Spinal cord (tissue), 10 donors: Measurements from ENCODE around the gene RHBG. TPM values are rescaled to one million over a fixed set of nuclear protein-coding genes. Genes with fewer than 3 reads are reported as not detected.
"Not testable (repeated sequence)": the region's sequence is repeated elsewhere in the genome, so short reads cannot be mapped to it uniquely, and the experiment has no call there.

Experiments
- DNase-seq, 6 donors: peaks; one replicate each; pipeline versions ENCODE4 v3.0.0 to v3.0.0-alpha.2; 2013 to 2015; ENCODE audit warnings: low spot score in 6 of 6, low read depth in 4 of 6
- H3K27ac ChIP-seq: one replicate; pipeline ENCODE4 v1.5.1; 2013; ENCODE audit warnings: low read depth, low read length, control low read depth
- H3K27me3 ChIP-seq: one replicate; pipeline ENCODE4 v1.6.1; 2013; ENCODE audit warnings: low read length; ENCODE audit not compliant: control insufficient read depth, insufficient read depth
- H3K36me3 ChIP-seq: one replicate; pipeline ENCODE4 v1.6.1; 2013; ENCODE audit warnings: low read length; ENCODE audit not compliant: control insufficient read depth, insufficient read depth
- H3K4me1 ChIP-seq: one replicate; pipeline ENCODE4 v1.6.1; 2013; ENCODE audit warnings: low read length; ENCODE audit not compliant: control insufficient read depth, insufficient read depth
- H3K4me3 ChIP-seq: one replicate; pipeline ENCODE4 v1.5.1; 2013; ENCODE audit warnings: low read depth, low read length, control low read depth
- H3K9me3 ChIP-seq: one replicate; pipeline ENCODE4 v1.6.1; 2013; ENCODE audit warnings: low read length; ENCODE audit not compliant: control insufficient read depth, insufficient read depth
- WGBS: methylation state at CpG from one replicate; pipeline ENCODE4 v1.1.5; 2013; ENCODE audit warnings: missing lambda C conversion rate; ENCODE audit not compliant: insufficient coverage; 5-methylcytosine and 5-hydroxymethylcytosine counted together
- long read RNA-seq, 4 donors: transcript quantifications; one replicate each; lab custom pipeline, GENCODE V29; 2026
- polyA plus RNA-seq, 2 donors: library from polyadenylated mRNA; unstranded; fragments of 120-200 nt; gene quantifications; one replicate each; pipeline ENCODE4 v1.2.1, GENCODE V29; 2013; ENCODE audit not compliant: insufficient read length in 2 of 2
- total RNA-seq, 2 donors: library from RNA; depleted of rRNA in 1 of 2; stranded (reverse); fragments of 120-200 nt in 1 of 2; fragments of >200 nt in 1 of 2; gene quantifications; one replicate each; pipeline versions ENCODE4 v1.2.3 to v1.2.4, GENCODE V29; 2013 to 2014
- donor health status: healthy.

Gene RHBG
- total RNA-seq (not detected), polyA plus RNA-seq (under 1 TPM; 0.26 to 0.81 TPM)
- long read RNA-seq, donor 1, partial matches to known transcripts = 0 of 1 reads
- long read RNA-seq, donor 1, other reads (novel, unspliced or antisense) = 0 of 1 reads
- long read RNA-seq, donor 2 = 0 reads
- long read RNA-seq, donor 3 = 0 reads
- long read RNA-seq, donor 4 = 0 reads

GRCh38 chr1:156368889-156369684, at the start of gene RHBG:
Gene RHBG, plus strand, starts transcription at chr1:156369211. Its CDS starts 39 bp downstream, at chr1:156369250.
- no peaks in the 10 kb centered on the region for H3K36me3 ChIP-seq
- 8% methylated on average over 45 of the region's 48 CpGs for WGBS
- H3K4me3 ChIP-seq = peak within 1 kb of the TSS; percentile 0
- H3K4me1 ChIP-seq = peaks cover 13% of the 10 kb centered on the region
- no peaks in the 10 kb centered on the region for H3K9me3 ChIP-seq
- no peak within 1 kb of the TSS for H3K27ac ChIP-seq
- peaks cover 10% of the 10 kb centered on the region for H3K27me3 ChIP-seq
- DNase-seq = peak in 2 of 6 donors; percentile 18 to 29

- Histone ChIP-seq H3K36me3 (peaks cover 79% of the 10 kb centered on the region), H3K4me3 (no peak overlapping the region), H3K9me3 (no peaks in the 10 kb centered on the region), H3K27me3 (no peaks in the 10 kb centered on the region), H3K27ac (no peak overlapping the region), H3K4me1 (no peaks in the 10 kb centered on the region)
- WGBS = no CpG with 5 or more reads among the region's 1 CpG
- peak in 2 of 6 donors; percentile 47 to 69 for DNase-seq
These were observed 49.3 kb upstream of the RHBG start for GRCh38 chr1:156319664-156320063.

GRCh38 chr1:156320560-156320959, 48.5 kb upstream of the RHBG start:
- H3K36me3 ChIP-seq = peaks cover 78% of the 10 kb centered on the region
- no peaks in the 10 kb centered on the region for H3K9me3 ChIP-seq
- H3K4me3 ChIP-seq = no peak overlapping the region
- no peak overlapping the region for H3K27ac ChIP-seq
- 88% methylated on average over 1 of the region's 3 CpGs for WGBS
- H3K27me3 ChIP-seq = no peaks in the 10 kb centered on the region
- DNase-seq = no peak
- no peaks in the 10 kb centered on the region for H3K4me1 ChIP-seq

- not testable (repeated sequence) for H3K4me1 ChIP-seq, H3K27me3 ChIP-seq, DNase-seq, H3K4me3 ChIP-seq, H3K9me3 ChIP-seq, H3K27ac ChIP-seq
- H3K36me3 ChIP-seq = peaks cover 77% of the 10 kb centered on the region
- WGBS = 100% methylated on average over 2 of the region's 9 CpGs
These were observed 45.8 kb upstream of the RHBG start for GRCh38 chr1:156323179-156323578.

- Histone ChIP-seq H3K27ac (no peak overlapping the region), H3K4me3 (no peak overlapping the region), H3K4me1 (peaks cover 5% of the 10 kb centered on the region), H3K27me3 (no peaks in the 10 kb centered on the region), H3K9me3 (no peaks in the 10 kb centered on the region), H3K36me3 (peaks cover 25% of the 10 kb centered on the region)
- 60% methylated on average over 1 of the region's 4 CpGs for WGBS
- DNase-seq = peak in 1 of 6 donors; percentile 3
These were observed 32.8 kb upstream of the RHBG start for GRCh38 chr1:156336242-156336641.

- 47% methylated on average over 27 of the region's 34 CpGs for WGBS
- H3K4me1 ChIP-seq = peaks cover 5% of the 10 kb centered on the region
- no peaks in the 10 kb centered on the region for H3K27me3 ChIP-seq
- H3K4me3 ChIP-seq = peak overlapping the region; percentile 89
- H3K9me3 ChIP-seq = no peaks in the 10 kb centered on the region
- peak in 1 of 6 donors; percentile 16 for DNase-seq
- peak overlapping the region; percentile 88 for H3K27ac ChIP-seq
- H3K36me3 ChIP-seq = peaks cover 15% of the 10 kb centered on the region
These were observed 31.7 kb upstream of the RHBG start for GRCh38 chr1:156337052-156337887.

GRCh38 chr1:156337888-156338179, 31.2 kb upstream of the RHBG start:
- H3K36me3 ChIP-seq = peaks cover 13% of the 10 kb centered on the region
- no peaks in the 10 kb centered on the region for H3K9me3 ChIP-seq
- peaks cover 5% of the 10 kb centered on the region for H3K4me1 ChIP-seq
- H3K27ac ChIP-seq = peak overlapping the region; percentile 88
- no peaks in the 10 kb centered on the region for H3K27me3 ChIP-seq
- DNase-seq = no peak
- WGBS = 0% methylated on average over 14 of the region's 14 CpGs
- peak overlapping the region; percentile 89 for H3K4me3 ChIP-seq

GRCh38 chr1:156338180-156338976, 30.6 kb upstream of the RHBG start, which contains the start of the genes CCT3 and TSACC:
Gene CCT3, minus strand, starts transcription at chr1:156338292. Its CDS starts 108 bp downstream, at chr1:156338184.
Gene TSACC, plus strand, starts transcription at chr1:156338526. Its CDS starts 1,232 bp downstream, at chr1:156339758.
- no peaks in the 10 kb centered on the region for H3K9me3 ChIP-seq
- peaks cover 5% of the 10 kb centered on the region for H3K4me1 ChIP-seq
- peaks cover 9% of the 10 kb centered on the region for H3K36me3 ChIP-seq
- peak; percentile 98 to 100 (median 100) for DNase-seq
- H3K4me3 ChIP-seq = peak within 1 kb of the TSS; percentile 89
- H3K27me3 ChIP-seq = no peaks in the 10 kb centered on the region
- WGBS = 0% methylated on average over 44 of the region's 47 CpGs
- H3K27ac ChIP-seq = peak within 1 kb of the TSS; percentile 88
